ENCODE data around the gene GRPEL2. TPM values are rescaled to one million over a fixed set of nuclear protein-coding genes. Genes with fewer than 3 reads are reported as not detected.

The GRPEL2 gene
- total and polyA plus RNA-seq, 2 of the 8 experiments (the other 6 are each of a cell fraction or from before 2014, with no cell fraction given): 11.2 to 52.2 TPM

Other genes with a start within 250 kb of the GRPEL2 start
- 0.56 and 0.69 TPM in 2 replicates for gene ABLIM3, start 204.0 kb upstream of the GRPEL2 start, total RNA-seq (2021; fragmentation: NEBNext Ultra II Directional; extraction: Animal tissue kit (Norgen Biotek cat#: 25700))
- 0.36 and 0.38 TPM in 2 replicates for gene ABLIM3, start 204.0 kb upstream of the GRPEL2 start, polyA plus RNA-seq (2011; rRNA removed)
- 4.2 and 4.7 TPM in 2 replicates for gene AFAP1L1, start 73.6 kb upstream of the GRPEL2 start, total RNA-seq (2021; fragmentation: NEBNext Ultra II Directional; extraction: Animal tissue kit (Norgen Biotek cat#: 25700))
- 0.79 and 1.5 TPM in 2 replicates for gene AFAP1L1, start 73.6 kb upstream of the GRPEL2 start, polyA plus RNA-seq (2011; rRNA removed)
- 6.8 and 7.9 TPM in 2 replicates for gene PCYOX1L, start 12.5 kb downstream of the GRPEL2 start, total RNA-seq (2021; fragmentation: NEBNext Ultra II Directional; extraction: Animal tissue kit (Norgen Biotek cat#: 25700))
- gene PCYOX1L, start 12.5 kb downstream of the GRPEL2 start, polyA plus RNA-seq (2011; rRNA removed): 17.2 and 19.0 TPM in 2 replicates
- not detected in 2 replicates for gene IL17B, start 33.8 kb downstream of the GRPEL2 start, total RNA-seq (2021; fragmentation: NEBNext Ultra II Directional; extraction: Animal tissue kit (Norgen Biotek cat#: 25700))
- gene IL17B, start 33.8 kb downstream of the GRPEL2 start, polyA plus RNA-seq (2011; rRNA removed): 0.18 TPM in 1 of 2 replicates, not detected in the other
- 244 and 254 TPM in 2 replicates for gene CSNK1A1, start 205.9 kb downstream of the GRPEL2 start, total RNA-seq (2021; fragmentation: NEBNext Ultra II Directional; extraction: Animal tissue kit (Norgen Biotek cat#: 25700))
- 61.2 and 78.8 TPM in 2 replicates for gene CSNK1A1, start 205.9 kb downstream of the GRPEL2 start, polyA plus RNA-seq (2011; rRNA removed)
- 0.48 and 1.8 TPM in 2 replicates for gene ARHGEF37, start 236.0 kb downstream of the GRPEL2 start, total RNA-seq (2021; fragmentation: NEBNext Ultra II Directional; extraction: Animal tissue kit (Norgen Biotek cat#: 25700))
- gene ARHGEF37, start 236.0 kb downstream of the GRPEL2 start, polyA plus RNA-seq (2011; rRNA removed): 0.16 and 0.21 TPM in 2 replicates

All from H1 (cell line).